AG08396 (cell line): Measurements from ENCODE around the gene MMP2.

ENCODE experiments used
- DNase-seq: peaks from one replicate; pipeline ENCODE4 v3.0.0; 2012; ENCODE audit warnings: low spot score, mixed read lengths

Gene MMP2

DNA sequence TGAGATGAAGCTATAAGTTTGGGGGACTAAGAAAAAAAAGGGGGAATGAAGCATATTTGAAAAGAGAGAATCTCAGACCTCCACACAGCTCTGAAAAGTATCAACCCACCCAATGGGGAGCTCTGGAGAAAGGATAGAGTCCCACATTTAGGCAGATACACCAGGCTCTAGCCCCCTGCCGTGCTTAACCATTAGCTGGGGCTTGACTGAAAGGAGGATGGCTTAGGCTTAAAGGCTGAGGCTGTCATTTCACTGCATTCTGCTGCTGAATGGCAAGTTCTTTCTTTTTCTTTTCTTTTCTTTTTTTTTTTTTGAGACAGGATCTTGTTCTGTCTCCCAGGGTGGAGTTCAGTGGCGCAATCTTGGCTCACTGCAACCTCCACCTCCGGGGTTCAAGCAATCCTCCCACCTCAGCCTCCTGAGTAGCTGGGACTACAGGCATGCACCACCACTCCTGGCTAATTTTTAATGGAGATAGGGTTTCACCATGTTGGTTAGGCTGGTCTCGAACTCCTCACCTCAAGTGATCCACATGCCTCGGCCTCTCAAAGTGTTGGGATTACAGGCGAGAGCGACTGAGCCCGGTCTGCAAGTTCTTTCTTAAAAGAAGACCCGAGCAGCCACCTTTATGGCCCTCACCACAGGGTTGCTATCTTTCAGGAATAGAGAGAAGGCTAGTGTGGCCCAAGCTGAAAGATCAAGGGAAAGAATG is 9.0 kb upstream of the MMP2 start:
- DNase-seq, result no peak

GRCh38 chr16:55470533-55471371 is 8.2 kb upstream of the MMP2 start:
- DNase-seq, result no peak

DNA sequence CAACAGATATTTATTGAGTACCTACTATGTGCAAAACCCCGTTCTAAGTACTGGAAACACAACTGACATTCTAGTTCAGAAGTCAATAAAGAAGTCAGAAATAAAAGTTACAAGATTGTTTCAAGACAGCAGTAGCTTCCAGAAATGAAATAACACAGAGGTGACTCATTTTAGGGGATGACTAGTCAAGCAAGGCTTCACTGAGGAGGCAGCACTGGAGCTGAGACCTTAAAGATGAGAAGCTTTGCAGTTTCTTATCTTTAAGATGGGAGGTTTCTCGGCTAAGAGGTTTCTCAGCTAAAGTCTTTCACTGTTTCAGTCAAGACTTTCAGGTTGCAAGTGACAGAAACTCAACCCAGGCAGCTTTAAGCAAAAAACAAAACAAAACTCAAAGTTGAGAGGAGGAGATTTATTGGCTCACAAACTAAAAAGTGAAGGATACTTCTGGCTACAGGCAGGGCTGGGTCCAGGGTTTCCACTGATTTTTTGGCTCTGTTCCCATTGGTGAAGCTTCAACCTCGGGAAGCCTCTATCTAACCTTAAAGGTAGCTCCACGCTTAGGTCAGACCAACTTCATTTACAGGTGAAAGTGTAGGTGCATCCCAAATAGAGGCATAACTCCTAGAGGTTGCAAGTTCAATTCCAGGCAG is 7.4 kb upstream of the MMP2 start:
- peak; percentile 53 for DNase-seq

DNA sequence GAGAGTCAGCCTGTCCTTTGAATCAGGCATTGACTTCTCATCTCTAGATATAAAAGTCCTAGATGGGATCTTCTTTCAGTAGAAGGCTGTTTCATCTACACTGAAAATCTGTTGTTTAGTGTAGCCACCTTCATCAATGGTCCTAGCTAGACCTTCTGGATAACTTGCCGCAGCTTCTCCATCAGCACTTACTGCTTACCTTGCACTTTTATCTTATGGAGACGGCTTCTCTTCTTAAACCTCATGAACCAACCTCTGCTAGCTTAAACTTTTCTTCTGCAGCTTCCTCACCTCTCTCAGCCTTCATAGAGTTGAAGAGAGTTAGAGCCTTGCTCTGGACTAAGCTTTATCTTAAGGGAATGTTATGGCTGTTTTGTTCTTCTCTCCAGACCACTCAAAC is 5.4 kb upstream of the MMP2 start:
- no peak for DNase-seq

DNA sequence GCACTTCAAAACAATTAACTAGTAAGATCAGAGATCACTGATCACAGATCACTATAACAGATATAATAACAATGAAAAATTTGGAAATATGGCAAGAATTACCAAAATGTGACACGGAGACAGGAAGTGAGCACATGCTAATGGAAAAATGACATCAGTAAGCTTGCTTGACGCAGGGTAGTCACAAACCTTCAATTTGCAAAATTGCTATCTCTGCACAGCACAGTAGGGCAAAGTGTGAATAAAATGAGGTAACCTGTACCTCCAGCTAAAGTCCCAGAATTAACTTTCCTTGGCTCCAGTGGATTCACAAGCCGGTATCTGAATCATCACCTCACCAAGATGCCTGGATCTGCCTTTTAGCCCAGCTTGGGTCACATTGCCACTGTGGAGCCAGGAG is 4.2 kb upstream of the MMP2 start:
- DNase-seq, result no peak

DNA sequence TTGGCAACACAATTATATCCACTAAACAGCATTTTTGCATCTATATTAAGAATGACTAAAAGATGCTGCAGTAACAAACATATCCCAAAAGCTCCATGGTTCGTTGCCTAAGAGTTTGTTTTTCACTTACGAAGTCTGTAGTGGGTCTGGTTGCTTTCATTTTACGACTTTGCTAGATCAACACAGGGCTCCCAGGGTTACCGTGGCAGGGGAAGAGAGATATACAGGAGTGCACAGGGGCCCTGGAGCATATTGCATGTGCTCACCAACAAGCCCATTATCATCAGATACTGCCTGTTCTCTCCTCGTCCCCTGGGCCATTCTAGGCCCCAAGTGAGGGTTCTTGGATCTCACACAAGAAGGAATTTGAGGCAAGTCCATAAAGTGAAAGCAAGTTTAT is 3.1 kb upstream of the MMP2 start:
- no peak for DNase-seq

- DNase-seq, result no peak
Measured at GRCh38 chr16:55476625-55477533, 2.1 kb upstream of the MMP2 start.

GRCh38 chr16:55477736-55478135 is 1.3 kb upstream of the MMP2 start:
- DNase-seq, result no peak

GRCh38 chr16:55479430-55480140 is 587 bp downstream of the MMP2 start:
- peak; percentile 42 for DNase-seq

DNA sequence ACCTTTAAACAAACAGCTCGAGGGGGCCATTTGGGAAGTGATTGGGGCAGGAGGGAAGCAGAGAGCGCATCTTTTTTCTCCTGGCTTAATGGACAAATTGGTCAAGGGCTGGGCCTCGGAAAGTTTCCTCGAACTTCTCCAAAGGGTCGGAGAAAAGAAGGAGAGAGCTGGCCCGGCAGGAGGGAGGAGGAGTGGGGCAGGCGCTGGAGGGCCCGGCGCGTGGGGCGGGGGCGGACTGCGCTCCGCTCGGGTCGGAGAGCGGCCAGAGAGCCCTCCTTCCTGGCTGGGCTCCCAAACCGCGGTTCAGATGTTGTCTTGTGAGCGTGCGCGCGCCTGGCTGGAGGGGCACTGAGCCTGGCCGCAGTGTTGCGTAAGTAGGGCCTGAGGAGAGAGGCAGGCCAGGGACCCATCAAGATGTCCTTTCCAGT is 1.2 kb downstream of the MMP2 start:
- DNase-seq, result peak; percentile 91

DNA sequence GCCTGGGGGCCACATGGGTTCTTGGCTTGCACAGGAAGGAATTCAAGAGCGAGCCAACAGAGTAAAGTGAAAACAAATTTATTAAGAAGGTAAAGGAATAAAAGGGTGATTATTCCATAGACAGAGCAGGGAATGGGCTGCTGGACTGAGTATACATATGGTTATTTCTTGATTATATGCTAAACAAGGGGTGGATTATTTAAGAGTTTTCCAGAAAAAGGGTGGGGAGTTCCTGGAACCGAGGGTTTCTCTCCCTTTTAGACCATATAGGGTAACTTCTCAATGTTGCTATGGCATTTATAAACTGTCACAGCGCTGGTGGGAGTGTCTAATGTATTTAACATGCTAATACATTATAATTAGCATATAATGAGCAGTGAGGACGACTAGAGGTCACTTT is 2.0 kb downstream of the MMP2 start:
- no peak for DNase-seq

- peak; percentile 50 for DNase-seq
Measured at GRCh38 chr16:55482056-55482455, 3.1 kb downstream of the MMP2 start.

DNA sequence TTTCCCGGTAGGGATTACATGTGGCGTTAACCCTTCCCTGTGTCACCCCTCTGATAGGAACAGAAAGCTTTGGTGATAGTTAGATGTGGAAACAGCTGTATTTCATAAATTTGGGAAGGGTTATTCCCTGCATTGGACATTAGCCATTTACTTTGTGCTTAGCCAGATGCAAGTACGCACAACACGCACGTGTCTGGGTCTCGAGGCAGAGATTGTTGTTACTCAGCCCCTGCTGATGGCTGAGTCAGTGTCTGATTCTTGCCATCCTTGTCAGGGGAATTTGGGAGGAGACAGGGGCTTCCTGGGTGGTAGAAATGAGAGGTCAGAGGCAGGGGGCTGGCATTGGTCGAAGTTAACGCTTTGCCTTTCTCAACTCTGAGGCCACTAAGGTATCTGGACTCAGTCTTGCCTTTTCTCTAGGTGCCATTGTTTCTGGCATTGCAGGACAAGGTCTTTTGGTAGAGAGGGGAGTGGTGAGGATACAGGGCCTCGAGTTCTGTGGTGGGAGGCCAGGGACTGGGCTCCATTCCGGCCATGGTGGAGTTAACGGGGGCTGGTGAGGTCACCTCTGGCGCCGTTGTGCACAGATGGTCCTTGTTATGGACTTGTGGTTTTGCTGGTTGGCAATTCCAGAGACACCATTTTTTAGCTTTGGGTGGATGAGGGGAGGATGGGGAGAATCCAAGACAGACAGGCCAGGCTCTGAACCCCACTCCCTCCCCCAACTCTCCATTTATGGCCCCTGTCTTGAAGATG is 8.2 kb downstream of the MMP2 start:
- peak; percentile 82 for DNase-seq

DNA sequence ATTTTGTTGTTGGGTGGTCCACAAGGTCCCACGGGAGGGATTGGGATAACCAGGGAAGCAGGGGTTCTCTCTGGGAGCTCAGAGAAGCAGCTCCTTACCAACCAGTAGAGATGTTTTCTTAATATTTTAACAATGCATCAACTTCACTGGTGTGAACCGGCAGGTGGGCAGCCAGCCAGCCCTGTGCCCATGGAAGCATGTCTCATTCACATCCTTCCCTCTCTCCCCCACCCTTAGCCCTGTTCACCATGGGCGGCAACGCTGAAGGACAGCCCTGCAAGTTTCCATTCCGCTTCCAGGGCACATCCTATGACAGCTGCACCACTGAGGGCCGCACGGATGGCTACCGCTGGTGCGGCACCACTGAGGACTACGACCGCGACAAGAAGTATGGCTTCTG is 9.3 kb downstream of the MMP2 start:
- DNase-seq, result no peak

DNA sequence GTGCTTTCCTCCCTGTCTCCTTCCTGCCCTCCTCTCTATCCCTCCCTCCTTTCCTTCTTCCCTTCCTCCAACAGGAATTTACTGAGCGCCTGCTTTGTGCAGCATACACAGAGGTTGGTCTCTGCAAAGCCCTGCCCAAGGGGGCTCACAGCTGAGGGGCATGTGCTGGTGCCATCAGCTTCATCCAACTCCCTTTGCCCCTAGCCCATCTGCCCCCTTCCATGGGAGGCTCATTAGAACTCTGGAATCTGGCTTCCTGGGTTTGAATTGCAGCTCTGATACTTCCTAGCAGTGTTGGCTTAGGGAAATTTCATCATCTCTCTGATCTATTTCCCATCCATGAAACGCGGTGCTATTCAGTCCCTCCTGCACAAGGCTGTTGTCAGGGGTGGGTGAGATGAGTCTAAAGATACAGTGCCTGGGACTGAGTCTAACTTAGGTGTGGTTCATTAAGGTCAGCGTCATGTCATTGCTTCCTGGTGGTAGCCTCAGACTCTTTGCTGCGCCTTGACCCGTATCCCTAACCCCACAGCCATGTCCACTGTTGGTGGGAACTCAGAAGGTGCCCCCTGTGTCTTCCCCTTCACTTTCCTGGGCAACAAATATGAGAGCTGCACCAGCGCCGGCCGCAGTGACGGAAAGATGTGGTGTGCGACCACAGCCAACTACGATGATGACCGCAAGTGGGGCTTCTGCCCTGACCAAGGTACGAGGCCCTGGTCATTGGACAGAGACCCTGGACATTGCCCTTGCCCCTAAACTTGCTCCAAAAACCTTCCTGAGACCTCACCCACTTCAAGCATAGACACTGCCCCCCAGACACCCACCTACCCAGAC is 10.3 kb downstream of the MMP2 start:
- no peak for DNase-seq

- DNase-seq, result no peak
Measured at GRCh38 chr16:55489956-55490265, 10.9 kb downstream of the MMP2 start.

- no peak for DNase-seq
Measured at GRCh38 chr16:55490301-55490700, 11.3 kb downstream of the MMP2 start.

DNA sequence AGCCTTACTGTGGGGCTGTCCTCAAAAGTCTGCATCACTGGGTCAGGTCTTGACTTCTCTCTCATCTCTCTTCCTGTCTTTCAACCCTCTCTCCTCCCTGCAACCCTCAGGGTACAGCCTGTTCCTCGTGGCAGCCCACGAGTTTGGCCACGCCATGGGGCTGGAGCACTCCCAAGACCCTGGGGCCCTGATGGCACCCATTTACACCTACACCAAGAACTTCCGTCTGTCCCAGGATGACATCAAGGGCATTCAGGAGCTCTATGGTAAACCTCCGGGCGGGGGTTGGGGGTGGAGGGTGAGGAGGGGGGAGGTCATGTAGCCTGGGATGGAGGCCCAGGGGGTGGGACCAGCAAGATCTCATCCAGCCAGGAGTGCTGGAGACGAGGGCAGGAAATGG is 12.7 kb downstream of the MMP2 start:
- DNase-seq, result no peak

DNA sequence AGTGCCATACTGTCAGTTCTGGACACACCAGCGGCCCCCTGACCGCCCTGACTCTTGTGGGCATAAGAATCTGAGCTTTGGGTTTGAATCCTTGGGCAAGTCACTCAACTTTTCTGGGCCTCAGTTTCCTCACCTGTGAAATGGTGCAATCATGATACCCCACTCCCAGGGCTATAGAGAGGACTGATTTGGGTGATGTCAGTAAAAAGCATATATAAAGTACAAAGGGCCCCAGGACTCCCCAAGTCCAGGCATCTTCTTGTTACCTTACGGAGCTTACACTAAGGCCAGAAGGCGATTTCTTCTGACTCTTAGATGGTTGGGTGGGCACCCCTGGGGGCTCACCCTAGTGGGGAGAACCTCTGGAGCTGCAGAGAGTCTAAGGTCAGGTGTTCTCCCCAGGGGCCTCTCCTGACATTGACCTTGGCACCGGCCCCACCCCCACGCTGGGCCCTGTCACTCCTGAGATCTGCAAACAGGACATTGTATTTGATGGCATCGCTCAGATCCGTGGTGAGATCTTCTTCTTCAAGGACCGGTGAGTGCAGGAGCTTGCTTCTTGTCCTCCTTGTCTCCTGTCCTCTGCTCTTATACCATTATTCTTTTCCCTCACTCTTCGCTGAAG is 13.9 kb downstream of the MMP2 start:
- no peak for DNase-seq
